ENCODE results near the gene SLC44A3. TPM values are rescaled to one million over a fixed set of nuclear protein-coding genes. Genes with fewer than 3 reads are reported as not detected.

SLC44A3 gene
- total and polyA plus RNA-seq, 2 of the 13 experiments (the other 11 are each of a cell fraction or from before 2014, with no cell fraction given), result 6.8 to 14.1 TPM

DNA sequence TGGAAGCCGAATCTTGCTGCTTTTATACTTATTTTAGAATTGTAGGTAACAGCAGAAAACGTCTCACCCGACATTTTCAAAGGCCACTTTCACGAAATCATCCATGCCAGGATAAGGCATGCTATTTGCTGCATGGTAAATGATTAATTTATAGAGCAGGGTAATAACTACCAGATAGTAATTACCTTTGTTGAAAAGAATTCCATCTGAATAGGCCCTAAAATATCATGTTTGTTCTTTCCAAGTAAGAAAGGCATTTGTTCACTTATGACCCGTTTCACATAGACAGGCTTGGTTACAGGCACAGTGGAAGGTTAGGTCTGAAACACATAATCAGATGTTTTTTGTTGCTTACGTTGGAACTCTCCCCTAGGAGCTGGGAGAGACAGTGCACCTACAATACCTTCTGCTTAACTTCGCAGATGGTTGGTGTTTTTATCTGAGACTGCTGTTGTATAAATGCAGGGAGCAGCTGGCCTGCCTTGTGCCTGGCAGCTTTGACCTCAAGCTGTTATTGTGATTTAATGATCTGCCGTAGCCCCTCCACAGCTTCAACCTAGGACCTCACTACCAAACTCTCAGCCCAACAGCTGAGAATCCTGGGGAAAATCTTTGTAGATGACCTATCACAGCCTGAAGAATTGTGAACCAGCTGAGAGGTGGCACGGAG lies 1.6 kb downstream of the SLC44A3 start:
- Histone ChIP-seq H3K27ac (ENCODE audit: extremely low read length, insufficient read depth, low read length) (peak overlapping the region; percentile 54), H4K20me1 (ENCODE audit: insufficient read depth, low read length) (no peaks in the 10 kb centered on the region), H3K9me3 (ENCODE audit: low read length) (no peaks in the 10 kb centered on the region), H3K79me2 (ENCODE audit: insufficient read depth, low read length) (no peaks in the 10 kb centered on the region), H3K9ac (ENCODE audit: insufficient read depth, low read depth, low read length) (peak overlapping the region; percentile 78), H3K36me3 (replicated peaks in 1 of 2; ENCODE audit: control insufficient read depth in 1 of 2, insufficient read depth in 2 of 2, low read length in 2 of 2) (peaks cover 0 to 8% of the 10 kb centered on the region in 2 experiments; a peak in 3 of 5 replicates), H3K4me2 (ENCODE audit: low read depth, low read length) (peak overlapping the region; percentile 97), H3K4me1 (ENCODE audit: insufficient read depth, low read length) (peaks cover 37% of the 10 kb centered on the region), H3K27me3 (ENCODE audit: control insufficient read depth in 1 of 2, insufficient read depth in 2 of 2, low read length in 2 of 2) (no peaks in the 10 kb centered on the region; a peak in 1 of 5 replicates), H2AFZ (ENCODE audit: low read length) (peak overlapping the region; percentile 91), H3K4me3 (replicated peaks in 1 of 3; ENCODE audit: insufficient read depth in 1 of 3, low read depth in 2 of 3, low read length in 3 of 3) (peak overlapping the region; percentile 76 to 93 (median 91); a peak in 5 of 6 replicates)
- DNase-seq (ENCODE audit: low spot score), result peak; percentile 74
- in situ Hi-C loops (cut with HindIII; ENCODE audit: extremely low pct_ligation_motif_present, low pct_unique_long_range_greater_than_20kb) (no loop called here), intact Hi-C loops (cut with micrococcal nuclease; ENCODE audit: unreplicated experiment) (loop anchor here (1.0 kb wide), 1 partner anchor 222 kb away; no protein-coding TSS in a partner anchor)
- no TSS peak for BruUV-seq (replicated peaks)
- peak; percentile 47 for ATAC-seq
- CTCF ChIA-PET (ENCODE audit: low intra/inter-chr PET ratio, low total read pairs), result no interaction called here
- peak; percentile 30 for FAIRE-seq
- TF ChIP-seq RFXAP (CRISPR knock-in tag; IDR thresholded peaks at IDR 0.05; ENCODE audit: borderline replicate concordance) (no peak), ZFX (CRISPR knock-in tag; IDR thresholded peaks at IDR 0.05; ENCODE audit: low read depth) (0 out of 2 replicates have a peak, but pooled peaks have one; percentile 3), SAP130 (CRISPR knock-in tag; IDR thresholded peaks at IDR 0.05; ENCODE audit: low read depth) (0 out of 2 replicates have a peak, but pooled peaks have one; percentile 9), HNF1A (IDR thresholded peaks at IDR 0.05; ENCODE audit: low read depth) (peak; percentile 25; the same call in 1 of the 2 replicates), HNF1A (CRISPR knock-in tag; IDR thresholded peaks at IDR 0.05; ENCODE audit: borderline replicate concordance) (no peak), ZFP37 (CRISPR knock-in tag; IDR thresholded peaks at IDR 0.05; ENCODE audit: borderline replicate concordance) (no peak)
- TF ChIP-seq, protein P1, sequence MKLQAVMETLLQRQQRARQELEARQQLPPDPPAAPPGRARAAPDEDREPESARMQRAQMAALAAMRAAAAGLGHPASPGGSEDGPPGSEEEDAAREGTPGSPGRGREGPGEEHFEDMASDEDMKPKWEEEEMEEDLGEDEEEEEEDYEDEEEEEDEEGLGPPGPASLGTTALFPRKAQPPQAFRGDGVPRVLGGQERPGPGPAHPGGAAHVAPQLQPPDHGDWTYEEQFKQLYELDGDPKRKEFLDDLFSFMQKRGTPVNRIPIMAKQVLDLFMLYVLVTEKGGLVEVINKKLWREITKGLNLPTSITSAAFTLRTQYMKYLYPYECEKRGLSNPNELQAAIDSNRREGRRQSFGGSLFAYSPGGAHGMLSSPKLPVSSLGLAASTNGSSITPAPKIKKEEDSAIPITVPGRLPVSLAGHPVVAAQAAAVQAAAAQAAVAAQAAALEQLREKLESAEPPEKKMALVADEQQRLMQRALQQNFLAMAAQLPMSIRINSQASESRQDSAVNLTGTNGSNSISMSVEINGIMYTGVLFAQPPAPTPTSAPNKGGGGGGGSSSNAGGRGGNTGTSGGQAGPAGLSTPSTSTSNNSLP (IDR thresholded peaks at IDR 0.05; ENCODE audit: low read depth, low read length), result 0 out of 2 replicates have a peak, but pooled peaks have one; percentile 42
- WGBS (ENCODE audit: low lambda C conversion rate), result 16% methylated on average over 9 of the region's 9 CpGs
- POLR2A ChIA-PET, result interaction anchor here (1.2 kb wide), 1 partner anchor 18 kb away, joined by 3 read pairs; no protein-coding TSS in a partner anchor

Data from HepG2 (cell line).